NOMO-1 treated with DMSO at 0.1 percent for 48 hours (cell line): Measurements from ENCODE around the gene KANK4.

Source experiments
- DNase-seq: peaks from one replicate; lab custom pipeline; 2025; ENCODE audit not compliant: unreplicated experiment; lab: John Stamatoyannopoulos, UW

Gene KANK4

GRCh38 chr1:62337706-62338631, 18.7 kb upstream of the KANK4 start:
- DNase-seq = no peak

GRCh38 chr1:62336995-62337705, 17.9 kb upstream of the KANK4 start:
- DNase-seq = no peak

GRCh38 chr1:62336638-62336994, 17.4 kb upstream of the KANK4 start:
- no peak for DNase-seq

- DNase-seq = peak; percentile 74
Measured at GRCh38 chr1:62335656-62336055, 16.4 kb upstream of the KANK4 start.

- DNase-seq = no peak
Measured at GRCh38 chr1:62334434-62334985, 15.3 kb upstream of the KANK4 start.

GRCh38 chr1:62333441-62333840, 14.2 kb upstream of the KANK4 start:
- no peak for DNase-seq

GRCh38 chr1:62327360-62328055, 8.3 kb upstream of the KANK4 start:
- no peak for DNase-seq

GRCh38 chr1:62325681-62326080, 6.4 kb upstream of the KANK4 start:
- no peak for DNase-seq

GRCh38 chr1:62325081-62325480, 5.8 kb upstream of the KANK4 start:
- DNase-seq = no peak

- no peak for DNase-seq
Measured at GRCh38 chr1:62321446-62321845, 2.2 kb upstream of the KANK4 start.

GRCh38 chr1:62318320-62318755, 896 bp downstream of the KANK4 start:
- no peak for DNase-seq

GRCh38 chr1:62317021-62317768, 2.0 kb downstream of the KANK4 start:
- DNase-seq = no peak

GRCh38 chr1:62316135-62316534, 3.1 kb downstream of the KANK4 start:
- DNase-seq = no peak

- no peak for DNase-seq
Measured at GRCh38 chr1:62315387-62315786, 3.8 kb downstream of the KANK4 start.

- no peak for DNase-seq
Measured at GRCh38 chr1:62314454-62315350, 4.5 kb downstream of the KANK4 start.

- DNase-seq = no peak
Measured at GRCh38 chr1:62312698-62313097, 6.5 kb downstream of the KANK4 start.

- DNase-seq = peak; percentile 75
Measured at GRCh38 chr1:62311473-62311943, 7.7 kb downstream of the KANK4 start.

- DNase-seq = no peak
Measured at GRCh38 chr1:62309906-62310305, 9.3 kb downstream of the KANK4 start.

GRCh38 chr1:62308606-62309005, 10.6 kb downstream of the KANK4 start:
- DNase-seq = no peak
